Coronary artery (tissue), 2 donors: ENCODE measurements around the gene CTSL.
"Not testable (repeated sequence)": the region's sequence is repeated elsewhere in the genome, so short reads cannot be mapped to it uniquely, and the experiment has no call there.

ENCODE experiments used
- DNase-seq: peaks from one replicate; pipeline ENCODE4 v3.0.0-alpha.2; 2017; ENCODE audit warnings: low spot score
- H3K27ac ChIP-seq, 2 donors: fragments of 200-600 bp; sonication (generic); one replicate each; pipeline ENCODE4 v1.5.1; 2016 to 2019
- H3K4me3 ChIP-seq: fragments of 200-600 bp; sonication (generic); 2 replicates; pipeline ENCODE4 v1.5.1; 2016; ENCODE audit warnings: mild to moderate bottlenecking, moderate library complexity
- TF ChIP-seq, protein P1 (sequence below): fragments of 200-600 bp; sonication (generic); IDR thresholded peaks from one replicate; pipeline ENCODE4 v1.5.1; 2019; ENCODE audit warnings: antibody characterized with exemption

CTSL gene

GRCh38 chr9:87746186-87746585 lies 20.3 kb downstream of the CTSL start:
- Histone ChIP-seq H3K27ac (no peak overlapping the region), H3K4me3 (no peak overlapping the region)
- DNase-seq: no peak
- TF ChIP-seq, protein P1, sequence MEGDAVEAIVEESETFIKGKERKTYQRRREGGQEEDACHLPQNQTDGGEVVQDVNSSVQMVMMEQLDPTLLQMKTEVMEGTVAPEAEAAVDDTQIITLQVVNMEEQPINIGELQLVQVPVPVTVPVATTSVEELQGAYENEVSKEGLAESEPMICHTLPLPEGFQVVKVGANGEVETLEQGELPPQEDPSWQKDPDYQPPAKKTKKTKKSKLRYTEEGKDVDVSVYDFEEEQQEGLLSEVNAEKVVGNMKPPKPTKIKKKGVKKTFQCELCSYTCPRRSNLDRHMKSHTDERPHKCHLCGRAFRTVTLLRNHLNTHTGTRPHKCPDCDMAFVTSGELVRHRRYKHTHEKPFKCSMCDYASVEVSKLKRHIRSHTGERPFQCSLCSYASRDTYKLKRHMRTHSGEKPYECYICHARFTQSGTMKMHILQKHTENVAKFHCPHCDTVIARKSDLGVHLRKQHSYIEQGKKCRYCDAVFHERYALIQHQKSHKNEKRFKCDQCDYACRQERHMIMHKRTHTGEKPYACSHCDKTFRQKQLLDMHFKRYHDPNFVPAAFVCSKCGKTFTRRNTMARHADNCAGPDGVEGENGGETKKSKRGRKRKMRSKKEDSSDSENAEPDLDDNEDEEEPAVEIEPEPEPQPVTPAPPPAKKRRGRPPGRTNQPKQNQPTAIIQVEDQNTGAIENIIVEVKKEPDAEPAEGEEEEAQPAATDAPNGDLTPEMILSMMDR: no peak

GRCh38 chr9:87748881-87749280 lies 23.0 kb downstream of the CTSL start:
- DNase-seq: no peak
- H3K27ac ChIP-seq: no peak overlapping the region
- TF ChIP-seq, protein P1: no peak
- H3K4me3 ChIP-seq: no peak overlapping the region

DNA sequence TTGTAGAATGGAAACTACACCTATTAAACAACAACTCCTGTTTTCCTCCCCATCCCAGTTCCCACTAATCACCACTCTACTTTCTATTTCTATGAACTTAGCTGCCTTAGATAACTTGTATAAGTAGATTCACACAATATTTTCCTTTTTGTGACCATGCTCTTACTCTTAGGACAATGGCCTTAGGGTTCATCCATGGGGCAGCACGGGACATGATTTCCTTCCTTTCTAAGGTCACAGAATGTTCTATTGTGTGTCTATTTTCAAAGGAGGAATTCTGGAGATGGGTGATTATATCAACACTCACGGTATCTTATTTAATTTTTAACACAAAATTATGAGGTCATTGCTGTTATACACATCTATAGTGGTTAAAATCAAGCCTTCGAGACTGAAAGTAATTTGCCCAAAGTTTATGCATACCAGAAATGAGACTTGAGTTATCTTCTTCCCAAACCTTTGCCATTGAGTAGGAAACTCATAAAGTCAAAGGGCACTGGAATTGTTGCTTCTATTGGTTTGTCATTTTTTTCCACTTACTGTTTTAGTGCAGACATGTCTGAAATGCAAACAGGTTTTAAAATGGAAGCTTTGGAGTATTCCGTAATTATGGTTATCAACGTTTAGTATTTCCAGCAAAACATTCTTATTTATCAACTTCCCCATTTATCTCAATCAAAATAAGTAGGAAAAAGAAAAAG lies 23.6 kb downstream of the CTSL start:
- H3K4me3 ChIP-seq: no peak overlapping the region
- H3K27ac ChIP-seq: no peak overlapping the region
- TF ChIP-seq, protein P1: no peak
- DNase-seq: no peak

DNA sequence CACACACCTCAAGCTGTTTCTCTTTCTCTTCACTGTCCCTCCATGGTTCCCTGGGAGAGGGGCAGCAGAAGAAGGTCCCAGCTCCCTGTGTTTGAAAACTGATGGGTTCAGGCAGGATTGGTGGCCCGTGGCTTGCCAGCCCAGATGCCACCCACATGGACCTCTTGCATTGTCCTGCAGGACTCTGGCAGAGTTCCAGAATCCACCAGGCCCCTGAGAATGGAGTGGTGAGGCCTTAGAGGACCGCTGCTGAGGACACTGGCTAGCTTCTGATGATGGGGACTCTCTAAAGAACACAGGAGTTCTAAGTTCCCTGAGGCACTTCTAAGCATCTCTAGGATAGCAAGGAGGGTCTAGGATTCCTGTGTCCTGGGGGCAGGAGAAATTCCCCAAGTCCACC lies 24.8 kb downstream of the CTSL start:
- no peak overlapping the region for H3K4me3 ChIP-seq
- H3K27ac ChIP-seq: no peak overlapping the region
- TF ChIP-seq, protein P1: no peak
- DNase-seq: no peak

DNA sequence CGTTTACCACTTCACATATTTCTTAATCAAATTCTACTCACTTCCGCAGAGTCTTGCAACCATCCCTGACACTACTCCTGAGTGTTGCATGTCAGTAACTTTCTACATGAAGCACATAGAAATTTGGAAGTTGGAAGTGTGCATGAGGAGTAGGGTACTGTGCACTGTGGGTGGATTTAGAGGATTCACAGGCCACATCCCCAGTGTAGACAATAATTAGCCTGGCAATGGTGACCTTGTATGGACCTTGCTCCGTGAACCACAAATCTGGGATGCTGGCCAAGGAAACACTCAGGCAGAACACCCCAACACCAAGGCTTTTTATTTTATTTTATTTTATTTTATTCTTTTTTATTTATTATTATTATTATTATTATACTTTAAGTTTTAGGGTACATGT lies 25.5 kb downstream of the CTSL start:
- DNase-seq: no peak
- Histone ChIP-seq H3K27ac (no peak overlapping the region), H3K4me3 (no peak overlapping the region)
- TF ChIP-seq, protein P1: no peak

GRCh38 chr9:87751868-87752267 lies 25.9 kb downstream of the CTSL start:
- no peak overlapping the region for H3K4me3 ChIP-seq
- no peak overlapping the region for H3K27ac ChIP-seq
- no peak for DNase-seq
- TF ChIP-seq, protein P1: no peak

GRCh38 chr9:87753313-87753712 lies 27.4 kb downstream of the CTSL start:
- TF ChIP-seq, protein P1: no peak
- Histone ChIP-seq H3K4me3 (no peak overlapping the region), H3K27ac (no peak overlapping the region)
- DNase-seq: no peak

DNA sequence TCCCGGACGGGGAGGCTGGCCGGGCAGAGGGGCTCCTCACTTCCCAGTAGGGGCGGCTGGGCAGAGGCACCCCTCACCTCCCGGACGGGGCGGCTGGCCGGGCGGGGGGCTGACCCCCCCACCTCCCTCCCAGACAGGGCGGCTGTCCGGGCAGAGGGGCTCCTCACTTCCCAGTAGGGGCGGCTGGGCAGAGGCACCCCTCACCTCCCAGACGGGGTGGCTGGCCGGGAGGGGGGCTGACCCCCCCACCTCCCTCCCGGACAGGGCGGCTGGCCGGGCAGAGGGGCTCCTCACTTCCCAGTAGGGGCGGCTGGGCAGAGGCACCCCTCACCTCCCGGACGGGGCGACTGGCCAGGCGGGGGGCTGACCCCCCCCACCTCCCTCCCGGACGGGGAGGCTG lies 32.4 kb downstream of the CTSL start:
- not testable (repeated sequence) for H3K27ac ChIP-seq, DNase-seq

DNA sequence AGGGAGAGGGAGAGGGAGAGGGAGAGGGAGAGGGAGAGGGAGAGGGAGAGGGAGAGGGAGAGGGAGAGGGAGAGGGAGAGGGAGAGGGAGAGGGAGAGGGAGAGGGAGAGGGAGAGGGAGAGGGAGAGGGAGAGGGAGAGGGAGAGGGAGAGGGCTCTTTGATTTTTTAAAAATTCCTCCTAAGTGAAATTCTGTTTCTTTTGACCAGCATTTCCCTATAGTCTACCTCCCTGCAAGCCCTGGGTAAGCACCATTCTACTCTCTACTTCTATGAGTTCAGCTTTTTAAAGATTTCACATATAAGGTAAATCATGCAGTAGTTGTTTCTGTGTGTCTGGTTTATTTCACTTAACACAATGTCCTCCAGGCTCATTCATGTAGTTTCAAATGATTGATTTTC lies 34.1 kb downstream of the CTSL start:
- not testable (repeated sequence) for H3K4me3 ChIP-seq, DNase-seq, H3K27ac ChIP-seq

More for the DNA sequence above, 32.4 kb downstream of the CTSL start:
- H3K4me3 ChIP-seq: not testable (repeated sequence)
